WTC11 (cell line): Measurements from ENCODE around the gene BCAS3. TPM values are rescaled to one million over a fixed set of nuclear protein-coding genes. Genes with fewer than 3 reads are reported as not detected.

Experiments
- ATAC-seq: fragments of 200-7000 bp; cut with Tn5 transposase; 2 replicates; pipeline ENCODE4 v1.10.0; 2021; ENCODE audit warnings: mild to moderate bottlenecking, moderate library complexity
- CTCF ChIA-PET: fragments of 300-600 bp; sonication (Branson Sonifier 250); formaldehyde crosslinking; loops from one replicate; lab custom pipeline; 2021; ENCODE audit warnings: antibody characterized with exemption; lab: Charles Lee
- POLR2A ChIA-PET: fragments of 350-600 bp; sonication (Branson Sonifier 250); formaldehyde crosslinking; loops from one replicate; lab custom pipeline; 2021; ENCODE audit warnings: antibody characterized with exemption; lab: Charles Lee
- DNase-seq: peaks from one replicate; pipeline ENCODE4 v3.0.0; 2021; ENCODE audit warnings: low spot score
- H3K27ac Mint-ChIP-seq: 2 replicates; pipeline ENCODE4 v1.8.0; 2021; ENCODE audit warnings: mixed read lengths
- H3K27me3 Mint-ChIP-seq: 2 replicates; pipeline ENCODE4 v1.8.0; 2021; ENCODE audit warnings: low read depth, mild to moderate bottlenecking, moderate library complexity, mixed read lengths
- H3K36me3 Mint-ChIP-seq: 2 replicates; pipeline ENCODE4 v1.8.0; 2021; ENCODE audit warnings: mixed read lengths
- H3K4me1 Mint-ChIP-seq: 2 replicates; pipeline ENCODE4 v1.8.0; 2022; ENCODE audit warnings: mixed read lengths
- H3K4me3 Mint-ChIP-seq: 2 replicates; pipeline ENCODE4 v1.8.0; 2021; ENCODE audit warnings: mild to moderate bottlenecking, moderate library complexity, mixed read lengths
- H3K9me3 Mint-ChIP-seq: 2 replicates; pipeline ENCODE4 v1.8.0; 2021; ENCODE audit warnings: mixed read lengths
- CREM ChIP-seq: sonication (generic); formaldehyde crosslinking; IDR thresholded peaks from 2 replicates; pipeline ENCODE4 v1.8.1; 2022; ENCODE audit warnings: mild to moderate bottlenecking, missing genetic modification reagents, moderate library complexity
- E2F4 ChIP-seq: sonication (generic); formaldehyde crosslinking; IDR thresholded peaks from 2 replicates; pipeline ENCODE4 v1.8.1; 2022; ENCODE audit warnings: low read depth, mild to moderate bottlenecking, moderate library complexity, missing genetic modification reagents, borderline replicate concordance
- EMX1 ChIP-seq: fragments of 250-450 bp; sonication (Bioruptor Pico); IDR thresholded peaks from 2 replicates; pipeline ENCODE4 v1.8.0; 2021; ENCODE audit warnings: mild to moderate bottlenecking
- FOXP4 ChIP-seq: sonication (generic); formaldehyde crosslinking; IDR thresholded peaks from 2 replicates; pipeline ENCODE4 v1.8.0; 2022; ENCODE audit warnings: mild to moderate bottlenecking, missing genetic modification reagents
- HMGA2 ChIP-seq: fragments of 250-450 bp; sonication (Bioruptor Pico); IDR thresholded peaks from 2 replicates; pipeline ENCODE4 v1.4.0; 2021; ENCODE audit warnings: mild to moderate bottlenecking, moderate library complexity
- HMGXB4 ChIP-seq: sonication (generic); formaldehyde crosslinking; IDR thresholded peaks from 2 replicates; pipeline ENCODE4 v1.8.1; 2023; ENCODE audit warnings: mild to moderate bottlenecking, moderate library complexity, missing genetic modification reagents
- NFATC4 ChIP-seq: fragments of 250-450 bp; sonication (Bioruptor Pico); IDR thresholded peaks from 2 replicates; pipeline ENCODE4 v1.9.0; 2021; ENCODE audit warnings: mild to moderate bottlenecking
- NFYB ChIP-seq: sonication (generic); formaldehyde crosslinking; conservative IDR thresholded peaks from 2 replicates; pipeline ENCODE4 v1.8.0; 2022; ENCODE audit warnings: low read depth, missing genetic modification reagents
- NR3C1 ChIP-seq: sonication (generic); formaldehyde crosslinking; conservative IDR thresholded peaks from 2 replicates; pipeline ENCODE4 v1.8.1; 2023; ENCODE audit warnings: low read depth, mild to moderate bottlenecking, missing genetic modification reagents
- PREB ChIP-seq: sonication (generic); formaldehyde crosslinking; IDR thresholded peaks from 2 replicates; pipeline ENCODE4 v1.8.1; 2022; ENCODE audit warnings: mild to moderate bottlenecking, missing genetic modification reagents, moderate library complexity, borderline replicate concordance
- PRRX2 ChIP-seq: fragments of 250-450 bp; sonication (Bioruptor Pico); IDR thresholded peaks from 2 replicates; pipeline ENCODE4 v1.8.0; 2021; ENCODE audit warnings: mild to moderate bottlenecking
- SMAD4 ChIP-seq: sonication (generic); formaldehyde crosslinking; IDR thresholded peaks from 2 replicates; pipeline ENCODE4 v1.8.0; 2022; ENCODE audit warnings: mild to moderate bottlenecking, missing genetic modification reagents
- TCF7 ChIP-seq: sonication (generic); formaldehyde crosslinking; IDR thresholded peaks from 2 replicates; pipeline ENCODE4 v1.8.0; 2022; ENCODE audit warnings: mild to moderate bottlenecking, low read depth, missing genetic modification reagents, moderate library complexity
- TEAD1 ChIP-seq: sonication (generic); formaldehyde crosslinking; IDR thresholded peaks from 2 replicates; pipeline ENCODE4 v1.8.0; 2022; ENCODE audit warnings: mild to moderate bottlenecking, missing genetic modification reagents
- TEAD4 ChIP-seq: sonication (generic); formaldehyde crosslinking; IDR thresholded peaks from 2 replicates; pipeline ENCODE4 v1.8.0; 2022; ENCODE audit warnings: mild to moderate bottlenecking, missing genetic modification reagents
- TP53 ChIP-seq: sonication (generic); formaldehyde crosslinking; IDR thresholded peaks from 2 replicates; pipeline ENCODE4 v1.8.1; 2023; ENCODE audit warnings: mild to moderate bottlenecking, missing genetic modification reagents
- ZNF121 ChIP-seq: sonication (generic); formaldehyde crosslinking; IDR thresholded peaks from 2 replicates; pipeline ENCODE4 v1.8.0; 2023; ENCODE audit warnings: missing genetic modification reagents
- ZNF138 ChIP-seq: sonication (generic); formaldehyde crosslinking; conservative IDR thresholded peaks from 2 replicates; pipeline ENCODE4 v1.8.1; 2022; ENCODE audit warnings: mild to moderate bottlenecking, moderate library complexity, missing genetic modification reagents
- ZNF317 ChIP-seq: sonication (generic); formaldehyde crosslinking; IDR thresholded peaks from 2 replicates; pipeline ENCODE4 v1.8.1; 2023; ENCODE audit warnings: low read depth, mild to moderate bottlenecking, moderate library complexity, missing genetic modification reagents, borderline replicate concordance
- ZNF425 ChIP-seq: fragments of 250-450 bp; sonication (Bioruptor Pico); conservative IDR thresholded peaks from 2 replicates; pipeline ENCODE4 v1.9.0; 2021; ENCODE audit warnings: mild to moderate bottlenecking
- total RNA-seq: library from RNA; stranded (reverse); gene quantifications from 3 replicates; pipeline ENCODE4 v1.2.3, GENCODE V29; 2021
- TF ChIP-seq, protein P1 (sequence below): fragments of 250-450 bp; sonication (Bioruptor Pico); IDR thresholded peaks from 2 replicates; pipeline ENCODE4 v1.9.0; 2021; ENCODE audit warnings: mild to moderate bottlenecking

Gene BCAS3
- total RNA-seq, 1 experiment from 2014 or later, result 15.5 TPM

DNA sequence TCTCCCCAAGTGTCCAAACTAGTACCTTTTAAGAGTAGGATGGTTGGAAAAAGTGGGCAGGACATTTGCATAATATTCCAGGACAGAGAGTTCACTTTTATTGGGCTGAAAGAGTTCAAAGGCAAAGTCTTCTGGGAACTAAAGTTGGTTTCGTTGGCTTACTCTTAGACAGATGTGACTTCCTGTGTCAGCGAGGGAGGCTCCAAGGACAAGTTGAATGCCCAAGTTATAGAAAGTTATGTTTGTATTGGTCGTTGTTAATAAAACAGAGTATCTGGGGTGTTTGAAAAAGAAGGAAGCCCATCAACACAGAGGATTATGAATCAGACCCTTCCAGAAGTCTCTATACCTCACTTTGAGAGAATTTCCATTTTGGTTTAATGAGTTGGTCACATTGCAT lies 604.7 kb downstream of the BCAS3 start (continued):
- TF ChIP-seq FOXP4 (CRISPR knock-in tag) (no peak), SMAD4 (CRISPR knock-in tag) (no peak), TCF7 (CRISPR knock-in tag) (no peak)
- TF ChIP-seq, all 79 proteins: peak for 0

DNA sequence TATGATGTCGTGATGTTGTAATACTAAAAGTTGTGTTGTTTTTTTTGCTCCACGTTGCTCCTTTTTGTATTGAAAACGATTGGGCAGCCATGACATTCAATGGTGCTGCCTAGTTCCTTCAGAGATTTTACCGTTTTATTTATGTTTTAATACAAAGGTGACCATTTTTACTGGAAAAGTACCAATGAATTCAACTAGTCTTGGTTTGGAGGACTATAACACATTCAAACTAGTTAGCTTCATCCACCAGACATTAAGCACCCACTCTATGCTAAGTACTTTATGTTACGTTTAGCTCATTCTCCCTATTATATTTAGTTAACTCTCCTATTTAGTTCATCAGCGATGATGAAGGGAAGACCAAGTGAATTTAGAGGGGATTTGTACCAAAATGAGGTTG lies 605.4 kb downstream of the BCAS3 start:
- POLR2A ChIA-PET, result no interaction called here
- peaks cover 12% of the 10 kb centered on the region for H3K9me3 Mint-ChIP-seq
- CTCF ChIA-PET, result interaction anchor here (1.1 kb wide), 1 partner anchor 49 kb away, joined by 3 read pairs; no protein-coding TSS in a partner anchor
- TF ChIP-seq TP53 (CRISPR knock-in tag) (no peak), EMX1 (CRISPR knock-in tag) (no peak), CREM (no peak), PRRX2 (no peak), E2F4 (CRISPR knock-in tag) (no peak), HMGA2 (no peak), TEAD1 (no peak), NFATC4 (CRISPR knock-in tag) (no peak), ZNF425 (CRISPR knock-in tag) (no peak), ZNF138 (CRISPR knock-in tag) (no peak), NR3C1 (CRISPR knock-in tag) (no peak), TEAD4 (no peak), ZNF121 (CRISPR knock-in tag) (no peak), ZNF317 (CRISPR knock-in tag) (no peak), HMGXB4 (no peak), PREB (CRISPR knock-in tag) (no peak), NFYB (CRISPR knock-in tag) (no peak)
- TF ChIP-seq, protein P1, sequence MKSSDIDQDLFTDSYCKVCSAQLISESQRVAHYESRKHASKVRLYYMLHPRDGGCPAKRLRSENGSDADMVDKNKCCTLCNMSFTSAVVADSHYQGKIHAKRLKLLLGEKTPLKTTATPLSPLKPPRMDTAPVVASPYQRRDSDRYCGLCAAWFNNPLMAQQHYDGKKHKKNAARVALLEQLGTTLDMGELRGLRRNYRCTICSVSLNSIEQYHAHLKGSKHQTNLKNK (CRISPR knock-in tag), result no peak
- no peak overlapping the region for H3K4me3 Mint-ChIP-seq
- H3K36me3 Mint-ChIP-seq, result peaks cover 12% of the 10 kb centered on the region
- H3K27me3 Mint-ChIP-seq, result peaks cover 8% of the 10 kb centered on the region
- H3K4me1 Mint-ChIP-seq, result peaks cover 37% of the 10 kb centered on the region
- ATAC-seq (no peak), DNase-seq (no peak)
- no peak overlapping the region for H3K27ac Mint-ChIP-seq
